Measurements from ENCODE around the gene STT3A. TPM values are rescaled to one million over a fixed set of nuclear protein-coding genes. Genes with fewer than 3 reads are reported as not detected.

Gene STT3A
- total and polyA plus RNA-seq, 10 of the 15 experiments (the other 5 are each of a cell fraction or from before 2014, with no cell fraction given) = 74.4 to 202 (median 118) TPM

DNA sequence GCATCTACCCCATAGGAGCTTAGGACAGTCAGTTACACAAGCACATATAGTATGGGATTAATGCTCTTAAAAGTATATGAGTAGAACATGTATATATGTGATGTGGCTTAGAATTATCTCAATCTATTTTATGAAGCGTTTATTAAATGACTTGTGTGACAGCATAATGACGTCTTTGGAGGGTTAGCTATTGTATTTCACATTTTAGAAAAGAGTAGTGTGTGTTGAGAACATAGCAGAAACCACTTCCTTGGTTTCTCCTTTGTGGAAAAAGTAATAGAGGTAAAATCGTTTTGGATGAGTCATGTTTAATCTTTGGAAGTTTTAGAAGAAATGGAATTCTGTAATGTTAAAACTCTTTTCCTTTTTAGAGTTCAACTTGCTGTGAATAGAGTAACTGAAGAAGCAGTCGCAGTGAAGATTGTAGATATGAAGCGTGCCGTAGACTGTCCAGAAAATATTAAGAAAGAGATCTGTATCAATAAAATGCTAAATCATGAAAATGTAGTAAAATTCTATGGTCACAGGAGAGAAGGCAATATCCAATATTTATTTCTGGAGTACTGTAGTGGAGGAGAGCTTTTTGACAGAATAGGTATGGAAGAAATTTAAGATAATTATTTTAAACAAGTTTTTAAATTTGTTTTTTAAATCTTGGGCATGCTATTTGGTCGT, 34.7 kb downstream of the STT3A start:
- H3K36me3 ChIP-seq (ENCODE audit: control insufficient read depth in 2 of 2, insufficient read depth in 2 of 2, low read length in 1 of 2) = peaks cover 3 to 11% of the 10 kb centered on the region in 2 experiments
- CTCF ChIA-PET = interaction anchor here (0.6 to 1.6 kb wide), 13 partner anchors 10 to 566 kb away, joined by 3 to 4 read pairs (median 3); partner anchors contain the start of gene HYLS1
- peak overlapping the region; percentile 97; the same call in 1 of the 2 replicates for H3K9ac ChIP-seq (ENCODE audit: control insufficient read depth, insufficient read depth, low read length)
- POLR2A ChIA-PET = interaction anchor here (1.6 kb wide), 1 partner anchor 58 kb away, joined by 7 read pairs; the partner anchor contains the start of gene EI24
- intact Hi-C loops (cut with micrococcal nuclease; ENCODE audit: unreplicated experiment) (loop anchor here (2.0 kb wide), 1 partner anchor 247 kb away; no protein-coding TSS in a partner anchor), in situ Hi-C loops (cut with MboI) (no loop called here)
- RAD21 ChIA-PET (ENCODE audit: unreplicated experiment) = no interaction called here
- H3K27me3 ChIP-seq (replicated peaks in 1 of 2; ENCODE audit: control insufficient read depth in 2 of 2, insufficient read depth in 2 of 2, low read length in 1 of 2) = no peaks in the 10 kb centered on the region
- H3K4me1 ChIP-seq (ENCODE audit: control insufficient read depth, insufficient read depth, low read length) = peaks cover 7% of the 10 kb centered on the region; the same call in 1 of the 2 replicates
- no peak overlapping the region for H2AFZ ChIP-seq (ENCODE audit: control insufficient read depth, low read depth, low read length)
- ATAC-seq = no peak
- TF ChIP-seq SMAD1 (IDR thresholded peaks at IDR 0.05; ENCODE audit: low read depth, partially characterized antibody) (no peak), RBBP5 (conservative IDR thresholded peaks at IDR 0.05) (no peak), POLR2A (IDR thresholded peaks at IDR 0.05; ENCODE audit: low read depth, low read length) (no peak), TBL1XR1 (IDR thresholded peaks at IDR 0.05; ENCODE audit: low read depth, low read length) (no peak), NBN (IDR thresholded peaks at IDR 0.05) (no peak), CHD4 (IDR thresholded peaks at IDR 0.05) (no peak), YBX1 (IDR thresholded peaks at IDR 0.05) (no peak), HCFC1 (IDR thresholded peaks at IDR 0.05; ENCODE audit: low read length) (no peak), NR2C1 (IDR thresholded peaks at IDR 0.05) (no peak), IKZF1 (conservative IDR thresholded peaks at IDR 0.05) (no peak), RELA (IDR thresholded peaks at IDR 0.05; ENCODE audit: borderline replicate concordance, partially characterized antibody) (no peak)
- H3K9me3 ChIP-seq (replicated peaks; ENCODE audit: control insufficient read depth, insufficient read depth, low read length) = no peaks in the 10 kb centered on the region
- peaks cover 30% of the 10 kb centered on the region for H3K79me2 ChIP-seq (ENCODE audit: control insufficient read depth, insufficient read depth, low read length)
- no peak for FAIRE-seq
- SMC1A ChIA-PET (ENCODE audit: uncharacterized antibody, unreplicated experiment) = interaction anchor here (0.8 to 1.6 kb wide), 7 partner anchors 10 to 260 kb away, joined by 3 to 4 read pairs (median 4); partner anchors contain the start of gene HYLS1
- no TSS peak for BruUV-seq (replicated peaks)
- WGBS (ENCODE audit: insufficient coverage, insufficient replicate concordance, low lambda C conversion rate, missing lambda C conversion rate) = 54% methylated on average over 7 of the region's 7 CpGs
- no peak for DNase-seq (ENCODE audit: low read depth, low spot score)
- peak overlapping the region; percentile 81 for H3K4me3 ChIP-seq
- H3K27ac ChIP-seq (ENCODE audit: control insufficient read depth, insufficient read depth) = peak overlapping the region; percentile 97; the same call in 1 of the 2 replicates
- H4K20me1 ChIP-seq (ENCODE audit: control insufficient read depth, insufficient read depth) = no peaks in the 10 kb centered on the region
- H3K4me2 ChIP-seq (ENCODE audit: control insufficient read depth, insufficient read depth) = peak overlapping the region; percentile 97

Measured in GM12878 (cell line).